ENCODE results near the gene OR52I1.

Gene OR52I1, protein sequence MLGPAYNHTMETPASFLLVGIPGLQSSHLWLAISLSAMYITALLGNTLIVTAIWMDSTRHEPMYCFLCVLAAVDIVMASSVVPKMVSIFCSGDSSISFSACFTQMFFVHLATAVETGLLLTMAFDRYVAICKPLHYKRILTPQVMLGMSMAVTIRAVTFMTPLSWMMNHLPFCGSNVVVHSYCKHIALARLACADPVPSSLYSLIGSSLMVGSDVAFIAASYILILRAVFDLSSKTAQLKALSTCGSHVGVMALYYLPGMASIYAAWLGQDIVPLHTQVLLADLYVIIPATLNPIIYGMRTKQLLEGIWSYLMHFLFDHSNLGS

DNA sequence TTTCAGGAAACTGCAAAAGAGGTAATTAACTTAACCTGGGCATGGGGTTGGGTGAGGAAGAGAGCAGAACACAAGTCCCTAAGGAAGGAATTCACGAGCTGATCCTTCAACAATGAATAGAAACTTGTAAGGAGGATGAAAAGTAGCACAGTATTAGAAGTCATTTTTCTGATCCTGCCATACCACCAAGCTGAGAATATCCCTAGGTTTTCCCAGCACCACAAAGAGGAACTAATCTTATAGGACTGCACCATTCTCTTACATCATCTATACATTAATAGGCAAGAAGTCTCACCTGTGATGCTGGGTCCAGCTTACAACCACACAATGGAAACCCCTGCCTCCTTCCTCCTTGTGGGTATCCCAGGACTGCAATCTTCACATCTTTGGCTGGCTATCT, at the start of gene OR52I1:
TSS of gene OR52I1 (plus strand) at position 301 of the 400 bp plus-strand sequence. CDS start at position 301, 0 bp downstream.
- DNase-seq = no peak

DNA sequence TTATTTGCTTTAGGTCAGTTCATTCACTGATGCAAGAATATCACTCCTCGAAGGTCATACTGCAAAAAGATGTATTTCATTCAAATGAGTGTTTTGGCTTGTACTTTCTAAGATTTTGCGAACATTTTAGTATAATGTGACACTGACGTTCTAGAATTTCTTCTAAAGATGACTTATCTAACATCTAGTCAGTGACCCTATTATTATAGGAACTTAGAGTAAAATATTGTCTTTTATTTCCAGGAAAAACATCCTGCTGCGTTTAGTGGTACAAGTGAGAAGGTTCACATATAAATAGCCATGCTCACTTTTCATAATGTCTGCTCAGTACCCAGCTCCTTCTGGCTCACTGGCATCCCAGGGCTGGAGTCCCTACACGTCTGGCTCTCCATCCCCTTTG, 48.9 kb upstream of the OR52I1 start, which contains the start of gene OR52M1:
TSS of gene OR52M1 (plus strand) at position 301 of the 400 bp plus-strand sequence. CDS start at position 301, 0 bp downstream.
- DNase-seq = no peak

DNA sequence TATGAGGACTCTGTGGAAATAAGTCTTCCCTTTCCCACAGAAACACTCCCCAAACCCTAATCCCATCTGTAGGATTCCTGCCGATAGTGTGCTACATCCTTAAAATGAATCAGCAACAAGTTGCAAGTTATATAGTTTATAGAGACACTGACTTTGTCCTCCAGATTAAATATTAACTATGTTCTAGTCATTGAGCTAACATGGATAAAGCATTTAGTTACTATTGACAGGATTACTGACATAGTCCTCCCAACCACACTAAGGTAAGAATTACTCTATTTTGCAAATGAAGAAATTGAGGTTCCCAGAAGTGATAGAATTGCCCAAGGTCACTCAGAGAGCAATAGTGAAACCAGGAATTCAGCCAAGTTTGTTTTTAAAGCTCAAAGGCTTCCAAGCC, 47.0 kb upstream of the OR52I1 start:
- DNase-seq = no peak

DNA sequence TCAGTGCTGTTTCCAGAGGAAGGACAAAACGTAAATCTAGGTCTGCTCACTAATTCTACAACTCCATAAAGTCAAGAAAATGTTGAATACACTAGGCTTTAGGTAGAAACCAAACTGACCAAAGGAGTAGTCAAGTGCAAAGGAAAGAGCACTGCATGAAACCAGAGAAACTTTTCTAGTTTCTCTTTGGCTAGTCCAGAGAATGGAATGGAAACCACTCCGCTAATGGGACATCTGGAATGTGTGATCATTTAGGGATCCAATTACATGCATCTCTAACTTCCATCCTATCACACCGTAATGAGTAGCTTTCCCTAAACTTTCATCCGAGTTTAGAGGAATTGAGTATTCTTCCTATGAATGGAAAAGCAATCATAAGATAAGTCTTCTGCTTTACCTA, 46.4 kb upstream of the OR52I1 start:
- no peak for DNase-seq

DNA sequence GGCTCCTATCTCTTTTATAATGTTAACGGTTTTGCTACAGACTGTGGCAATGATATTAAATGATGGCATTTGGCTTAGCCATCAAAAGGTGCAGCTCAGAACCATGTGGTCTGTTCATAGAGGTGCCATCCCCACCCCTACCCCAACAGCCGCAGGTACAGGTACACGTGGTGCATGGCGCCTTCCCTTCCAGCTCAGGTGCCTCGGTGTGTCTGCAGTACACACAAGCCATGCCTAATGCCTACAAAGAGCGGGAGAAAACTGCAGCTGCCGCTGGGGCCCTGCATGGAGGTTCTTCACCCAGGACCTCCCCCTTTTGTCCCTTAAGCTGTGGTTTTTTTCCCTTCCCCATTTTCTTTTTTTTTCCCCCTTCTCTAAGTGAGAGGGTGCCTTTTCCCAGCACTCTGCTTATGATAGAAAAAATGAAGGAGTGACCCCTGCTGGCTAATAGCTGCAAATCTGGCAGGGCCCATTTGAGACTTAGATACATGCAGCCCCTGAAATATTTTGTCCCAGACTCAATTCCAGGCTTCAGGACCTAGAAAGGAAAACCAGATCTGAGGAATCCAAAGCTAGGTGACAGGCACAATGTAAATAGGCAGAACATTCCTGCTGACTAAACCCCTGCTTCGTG, 42.4 kb upstream of the OR52I1 start:
- DNase-seq = no peak

DNA sequence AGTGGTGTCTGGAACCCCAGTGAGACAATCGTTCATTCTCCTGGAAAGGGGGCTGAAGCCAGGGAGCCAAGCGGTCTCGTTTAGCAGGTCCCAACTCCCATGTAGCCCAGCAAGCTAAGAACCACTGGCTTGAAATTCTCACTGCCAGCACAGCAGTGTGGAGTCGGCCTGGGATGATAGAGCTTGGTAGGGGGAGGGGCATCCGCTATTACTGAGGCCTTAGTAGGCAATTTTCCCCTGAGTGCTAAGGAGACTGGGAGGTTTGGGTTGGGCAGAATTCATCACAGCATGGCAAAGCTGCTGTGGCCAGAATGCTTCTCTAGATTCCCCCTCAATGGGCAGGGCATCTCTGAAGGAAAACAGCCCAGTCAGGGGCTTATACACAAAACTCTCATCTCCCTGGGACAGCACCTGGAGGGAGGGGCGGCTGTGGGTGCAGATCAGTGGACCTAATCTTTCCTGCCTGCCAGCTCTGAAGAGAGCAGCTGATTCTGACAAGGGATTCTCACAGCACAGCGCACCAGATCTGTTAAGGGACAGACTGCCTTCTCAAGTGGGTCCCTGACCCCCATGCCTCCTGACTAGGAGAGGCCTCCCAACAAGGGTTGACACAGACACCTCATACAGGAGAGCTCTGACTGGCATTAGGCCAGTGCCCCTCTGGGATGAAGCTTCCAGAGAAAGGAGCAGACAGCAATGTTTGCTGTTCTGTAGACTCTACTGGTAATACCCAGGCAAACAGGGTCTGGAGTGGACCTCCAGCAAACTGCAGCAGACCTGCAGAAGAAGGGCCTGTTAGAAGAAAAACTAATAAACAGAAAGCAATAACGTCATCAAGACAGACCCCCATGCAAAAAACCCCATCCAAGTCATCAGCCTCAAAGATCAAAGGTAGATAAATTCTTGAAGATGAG, 34.1 kb upstream of the OR52I1 start:
- DNase-seq = no peak

DNA sequence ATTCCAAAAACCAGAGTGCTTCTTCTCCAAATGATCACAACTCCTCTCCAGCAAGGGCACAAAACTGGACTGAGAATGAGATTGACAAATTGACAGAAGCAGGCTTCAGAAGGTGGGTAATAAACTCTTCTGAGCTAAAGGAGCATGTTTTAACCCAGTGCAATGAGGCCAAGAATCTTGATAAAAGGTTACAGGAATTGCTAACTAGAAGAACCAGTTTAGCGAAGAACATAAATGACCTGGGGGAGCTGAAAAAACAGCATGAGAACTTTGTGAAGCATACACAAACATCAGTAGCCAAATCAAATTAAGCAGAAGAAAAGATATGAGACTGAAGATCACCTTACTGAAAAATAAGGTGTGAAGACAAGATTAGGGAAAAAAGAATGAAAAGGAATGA, 33.4 kb upstream of the OR52I1 start:
- DNase-seq = no peak

DNA sequence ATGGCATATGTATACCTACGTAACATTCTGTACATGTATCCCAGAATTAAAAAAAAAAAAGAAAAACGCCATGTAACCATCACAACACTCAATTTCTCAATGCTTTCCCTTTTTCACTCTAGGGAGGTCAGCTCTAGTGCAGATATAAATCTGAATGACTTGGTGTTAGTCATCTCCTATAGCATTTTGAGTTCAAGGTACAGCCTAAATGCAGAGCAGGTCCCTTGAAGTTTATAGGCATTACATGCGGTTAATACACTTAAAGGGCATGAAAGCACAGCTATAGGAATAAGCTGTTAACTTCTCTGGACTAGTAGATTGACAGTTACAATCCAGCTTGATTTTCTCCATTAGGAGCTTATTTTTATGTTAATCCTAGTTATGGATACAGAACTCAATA, 28.5 kb upstream of the OR52I1 start:
- no peak for DNase-seq

DNA sequence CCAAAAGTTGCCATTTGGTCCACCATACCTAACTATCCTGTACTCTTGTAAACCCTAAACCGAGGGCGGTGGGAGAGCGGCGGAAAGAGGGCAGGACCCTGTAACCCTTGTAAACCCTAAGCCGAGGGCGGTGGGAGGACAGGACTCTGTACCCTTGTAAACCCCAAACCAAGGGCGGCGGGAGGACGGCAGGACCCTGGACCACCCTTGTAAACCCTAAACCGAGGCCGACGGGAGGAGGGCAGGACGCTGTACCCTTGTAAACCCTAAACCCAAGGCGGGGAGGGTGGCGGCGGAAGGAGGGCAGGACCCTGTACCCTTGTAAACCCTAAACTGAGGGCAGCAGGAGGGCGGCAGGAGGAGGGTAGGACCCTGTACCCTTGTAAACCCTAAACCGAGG, 24.8 kb upstream of the OR52I1 start:
- DNase-seq = no peak

DNA sequence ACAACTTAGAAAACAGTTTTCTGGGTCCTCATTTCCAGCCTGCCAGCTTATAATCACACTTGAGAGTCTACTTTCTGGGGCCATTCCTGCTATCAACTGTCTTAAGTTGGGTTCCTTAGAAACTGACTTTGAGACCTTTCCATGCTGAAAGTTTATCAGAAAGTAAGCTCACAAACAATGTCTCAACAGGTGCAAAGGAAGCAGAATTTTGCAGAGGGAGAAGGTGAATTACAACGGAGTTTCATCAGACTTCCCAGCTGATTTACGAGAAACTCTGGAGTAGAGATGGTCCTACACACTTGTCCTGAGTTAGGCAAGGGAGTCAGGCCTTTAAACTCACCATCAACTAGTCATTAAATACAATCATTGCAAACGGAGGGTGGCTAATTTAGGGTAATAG, 17.0 kb upstream of the OR52I1 start:
- no peak for DNase-seq

DNA sequence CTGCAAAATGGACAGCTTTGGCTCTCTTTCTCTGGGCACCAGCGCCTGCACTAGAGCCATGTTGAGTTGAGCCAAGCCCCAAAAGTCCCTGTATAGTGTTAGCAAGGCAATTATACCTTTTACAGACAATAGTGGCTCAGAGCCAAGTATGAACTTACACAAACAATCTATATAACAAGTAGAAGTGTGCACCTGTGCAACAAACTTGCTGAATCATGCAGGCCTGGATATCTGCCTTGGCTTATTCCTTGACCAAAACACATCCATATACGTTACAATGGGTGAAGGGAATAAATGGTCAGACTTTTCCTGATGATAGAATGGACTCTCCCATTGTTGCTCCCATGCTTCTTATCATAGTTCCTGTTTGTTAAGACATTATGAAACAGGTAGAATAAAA, 16.1 kb upstream of the OR52I1 start:
- DNase-seq = no peak

DNA sequence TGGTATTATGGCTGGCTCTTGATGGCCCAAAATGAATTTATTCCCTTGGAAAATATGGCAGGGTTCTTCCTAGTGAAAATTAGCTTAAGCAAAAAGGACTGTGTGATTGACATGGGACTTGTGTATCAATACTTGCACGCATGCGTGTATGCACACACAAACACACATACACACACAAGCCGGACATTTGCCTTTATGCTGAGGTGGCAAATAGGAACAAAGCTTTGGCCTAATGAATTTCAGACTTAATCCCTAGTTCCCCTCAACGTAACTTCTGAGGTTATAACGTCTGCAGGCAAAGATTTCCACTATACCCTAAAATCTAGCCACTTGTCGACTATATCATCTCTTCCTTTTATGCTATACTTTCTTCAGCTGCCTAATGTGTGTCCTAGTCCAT, 15.2 kb upstream of the OR52I1 start:
- no peak for DNase-seq

DNA sequence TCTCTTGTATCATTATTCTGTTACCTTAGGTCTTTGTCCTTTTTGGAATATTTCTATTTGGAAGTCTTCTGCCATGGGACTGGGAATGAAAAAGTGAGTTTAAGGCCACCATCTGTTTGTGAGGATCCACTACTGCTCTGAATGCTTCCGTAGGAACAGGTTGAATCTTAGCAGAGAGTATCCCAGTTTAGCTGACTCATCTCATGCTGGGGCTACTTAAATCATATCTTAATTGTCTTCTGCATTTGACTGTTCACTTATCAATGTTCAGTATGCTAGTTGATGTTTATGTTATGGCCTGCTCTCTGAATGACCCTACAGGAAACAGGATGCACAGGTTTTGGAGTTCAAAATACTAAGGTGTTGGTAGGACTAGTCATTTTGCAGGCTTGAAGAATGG, 13.7 kb upstream of the OR52I1 start:
- DNase-seq = no peak

DNA sequence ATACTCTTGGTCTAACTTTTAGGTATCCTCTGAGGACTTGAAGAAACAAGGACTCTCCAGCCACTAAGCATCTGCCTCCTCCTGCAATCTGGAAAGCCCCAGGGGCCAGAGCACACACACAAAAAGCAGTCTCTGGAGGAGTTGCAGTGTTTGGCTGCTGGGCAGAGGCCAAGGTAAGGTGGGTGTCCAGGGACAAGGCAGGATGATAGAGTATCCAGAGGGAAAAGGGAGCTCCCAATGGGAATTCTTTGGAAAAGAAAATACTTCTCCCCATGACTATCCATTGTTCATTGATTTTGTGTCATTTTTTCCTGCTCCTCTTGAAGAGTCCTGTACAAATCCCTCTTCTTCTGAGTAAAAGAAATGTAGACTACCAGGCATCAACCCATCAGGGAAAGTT, 12.4 kb upstream of the OR52I1 start, which contains the start of gene OR52I2:
TSS of gene OR52I2 (plus strand) at position 301 of the 400 bp plus-strand sequence.
- DNase-seq = no peak

DNA sequence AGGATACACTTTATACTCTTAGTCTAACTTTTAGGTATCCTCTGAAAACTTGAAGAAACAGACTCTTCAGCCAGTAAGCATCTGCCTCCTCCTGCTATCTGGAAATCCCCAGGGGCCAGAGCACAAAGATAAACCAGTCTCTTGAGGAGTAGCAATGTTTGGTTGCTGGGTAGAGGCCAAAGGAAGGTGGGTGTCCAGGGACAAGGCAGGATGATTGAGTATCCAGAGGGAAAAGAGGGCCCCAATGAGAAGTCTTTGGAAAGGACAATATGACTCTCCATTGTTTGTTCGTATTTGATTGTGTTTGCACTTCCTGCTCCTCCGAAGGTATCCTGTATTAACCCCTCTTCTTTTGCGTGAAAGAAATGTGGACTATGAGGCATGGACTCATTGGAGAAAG, 4.8 kb upstream of the OR52I1 start:
- no peak for DNase-seq

DNA sequence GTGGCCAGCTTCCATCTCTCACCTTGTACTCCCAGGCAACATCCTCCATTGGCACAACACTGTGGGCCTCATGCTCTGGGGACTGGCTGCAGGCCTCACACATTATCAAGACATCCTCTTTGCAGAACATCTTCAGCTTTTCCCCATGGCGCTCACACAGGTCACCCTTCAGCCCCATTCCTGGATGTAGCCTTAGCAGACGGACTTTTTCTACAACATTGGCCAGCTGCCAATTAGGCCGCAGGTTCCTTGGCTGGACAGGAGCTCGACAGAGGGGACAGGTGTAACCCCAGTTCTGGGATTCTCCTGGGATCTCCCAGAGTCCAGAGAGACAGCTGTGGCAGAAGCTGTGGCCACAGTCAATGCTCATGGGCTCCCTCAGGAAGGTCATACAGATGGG, 11.2 kb downstream of the OR52I1 start:
- DNase-seq = no peak

DNA sequence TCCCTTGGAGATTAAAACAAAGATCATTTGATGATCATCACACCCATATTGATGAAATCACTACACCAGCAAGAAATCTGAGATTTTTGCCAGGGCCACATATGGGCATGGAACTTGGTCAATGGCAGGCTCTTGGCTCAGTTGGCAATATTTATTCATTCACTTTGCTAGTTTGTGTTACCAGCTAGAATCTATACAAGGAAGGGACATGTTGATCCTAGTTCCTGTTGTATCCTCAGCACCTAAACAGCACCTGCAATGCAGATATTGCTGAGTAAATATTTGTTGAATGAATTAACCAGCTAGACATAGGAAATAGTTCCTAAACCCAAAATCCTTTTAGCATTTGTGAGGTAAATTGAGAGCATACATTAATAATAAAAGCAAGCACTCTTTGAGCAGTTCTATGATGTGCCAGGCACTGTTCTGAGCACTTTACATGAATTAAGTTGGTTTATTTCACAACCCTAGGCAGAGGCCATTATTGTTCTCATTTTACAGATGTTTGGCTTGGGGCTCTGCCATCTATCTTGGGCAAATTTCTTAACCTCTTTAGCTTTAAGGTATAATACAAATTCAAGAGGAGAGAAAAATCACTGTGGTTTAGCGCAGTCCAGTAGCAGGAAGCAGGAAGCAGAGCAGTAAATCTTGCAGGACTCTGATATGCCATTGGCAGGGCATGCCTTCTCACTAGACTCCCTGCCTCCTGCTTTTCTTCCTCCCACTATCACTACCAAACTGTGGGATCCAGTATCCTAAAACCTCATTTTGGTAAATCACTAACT, 12.6 kb downstream of the OR52I1 start:
- no peak for DNase-seq

DNA sequence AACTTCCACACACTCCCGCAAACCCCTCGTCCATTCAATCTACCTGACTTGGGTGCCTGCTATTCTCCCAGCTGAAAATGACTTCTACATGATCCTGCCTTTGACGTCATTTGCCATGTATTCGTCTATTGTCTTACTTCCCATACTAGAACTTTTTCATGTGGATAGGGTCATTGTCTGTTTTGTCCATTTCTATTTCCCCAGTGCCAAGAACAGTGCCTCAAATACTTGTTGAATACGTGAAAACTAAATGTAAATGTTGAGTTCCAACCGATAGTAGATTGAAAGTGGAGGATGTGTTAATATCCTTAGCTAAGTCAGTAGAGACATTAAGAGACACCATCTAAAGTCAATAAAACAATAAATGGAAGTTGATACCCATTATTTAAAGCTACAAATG, 13.3 kb downstream of the OR52I1 start:
- no peak for DNase-seq

DNA sequence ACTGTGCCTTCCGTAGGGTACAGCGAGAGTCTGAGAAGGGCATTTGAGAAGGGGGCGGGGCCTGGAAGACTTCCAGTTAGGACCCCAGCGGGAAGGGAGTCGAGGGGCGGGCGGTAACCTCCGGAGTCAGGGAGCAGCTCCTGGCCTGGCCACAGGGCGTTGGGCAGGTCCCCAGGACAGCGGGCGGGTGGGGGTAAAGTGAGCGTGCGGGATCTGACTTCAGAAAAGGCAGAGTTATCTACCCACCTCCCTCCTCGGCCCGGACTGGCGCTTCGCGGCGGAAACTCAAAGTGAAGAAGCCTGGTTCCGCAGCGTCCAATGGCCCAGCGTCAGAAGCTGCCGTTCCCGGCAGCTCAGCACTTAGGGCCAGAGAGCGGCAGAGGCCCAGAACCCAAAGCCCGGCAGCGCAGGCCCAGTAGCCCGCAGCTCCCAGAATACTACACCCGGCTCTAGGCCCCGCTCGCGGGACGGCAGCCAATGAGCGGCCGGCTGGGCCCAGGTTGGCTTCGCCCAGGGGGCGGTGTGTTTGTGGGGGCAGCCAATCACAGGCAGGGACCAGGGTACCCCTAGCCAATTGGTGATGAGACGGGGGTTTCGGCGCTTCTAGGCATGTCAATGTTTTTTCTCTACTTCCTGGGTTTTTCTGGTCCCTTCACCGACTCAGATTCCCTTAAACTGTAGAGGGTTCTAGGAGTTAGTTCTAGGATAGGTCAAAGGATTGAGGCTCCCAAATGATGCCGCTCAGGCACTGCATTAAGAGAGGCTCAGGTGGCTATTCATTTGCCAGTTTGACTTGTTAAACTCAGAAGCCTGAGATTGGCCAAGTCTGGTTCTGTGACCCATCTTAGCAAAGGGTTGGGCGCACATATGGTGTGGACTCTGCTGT, 14.2 kb downstream of the OR52I1 start, which contains the start of gene TRIM68:
TSS of gene TRIM68 (minus strand) at position 451 of the 886 bp plus-strand sequence. CDS start 2,727 bp downstream, outside the sequence.
- DNase-seq = peak; percentile 94

DNA sequence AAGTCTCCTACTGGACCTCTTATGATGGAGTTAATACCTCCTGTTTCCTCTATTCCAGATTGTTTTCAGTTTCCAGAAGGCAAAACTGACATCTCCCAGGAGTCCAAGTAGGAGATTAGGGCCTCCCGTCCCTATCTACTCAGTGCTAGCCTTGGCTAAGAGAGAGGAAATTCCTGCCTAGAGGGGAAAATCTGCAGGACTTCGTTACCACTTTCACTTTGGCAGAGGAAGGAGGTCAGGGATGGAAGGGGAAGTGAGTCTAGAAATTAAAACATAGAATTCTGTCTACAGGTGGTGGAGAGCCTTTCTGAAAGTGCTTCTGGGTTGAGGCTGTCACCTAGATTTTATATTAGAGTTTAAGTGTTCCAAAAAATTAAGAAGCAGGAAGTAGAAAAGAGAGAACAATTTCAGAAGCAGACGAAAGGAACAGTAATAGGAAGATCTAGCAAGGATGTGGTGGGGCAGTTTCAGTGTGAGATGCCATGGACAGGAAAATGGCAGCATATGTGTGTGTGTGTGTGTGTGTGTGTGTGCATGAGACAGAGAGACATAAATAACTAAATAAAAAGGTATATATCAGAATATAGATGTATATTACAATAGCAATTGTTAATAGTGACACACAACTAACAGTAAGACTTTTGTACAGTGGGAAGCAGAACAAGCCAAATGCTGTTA, 16.6 kb downstream of the OR52I1 start:
- no peak for DNase-seq

DNA sequence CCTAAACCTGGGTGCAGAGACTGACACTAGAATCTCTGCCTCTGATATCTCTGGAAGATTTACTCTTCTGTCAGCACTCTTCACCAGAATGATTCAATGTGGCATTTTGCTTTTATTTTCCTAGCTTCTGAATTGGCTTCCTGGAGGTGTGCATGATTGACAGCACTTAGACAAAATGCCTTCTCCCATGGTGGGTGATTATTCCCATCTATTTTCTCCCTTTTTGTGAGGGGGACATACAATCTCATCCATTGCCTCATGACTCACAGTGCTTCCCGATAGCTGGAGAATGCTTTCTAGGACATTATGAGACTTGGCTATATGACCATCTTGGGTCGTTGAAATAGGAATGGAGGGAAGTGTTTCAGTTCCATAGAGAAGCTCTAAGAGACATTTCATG, 18.1 kb downstream of the OR52I1 start:
- no peak for DNase-seq
